ENCODE data around the gene PAX5. TPM values are rescaled to one million over a fixed set of nuclear protein-coding genes. Genes with fewer than 3 reads are reported as not detected.
A peak's percentile ranks its signal among the peaks of the same experiment; 100 is the strongest.

The PAX5 gene
- total RNA-seq, 1 experiment from 2014 or later, result 6.6 TPM

GRCh38 chr9:36966371-36967097, 67.5 kb downstream of the PAX5 start:
- H3K36me3 Mint-ChIP-seq, result no peaks in the 10 kb centered on the region
- ATAC-seq (no peak), DNase-seq (ENCODE audit: low spot score) (no peak)
- no peak overlapping the region for H3K4me3 Mint-ChIP-seq
- POLR2A ChIA-PET, result no interaction called here
- H3K4me1 Mint-ChIP-seq, result peaks cover 8% of the 10 kb centered on the region
- H3K27me3 Mint-ChIP-seq (ENCODE audit: low read depth), result no peaks in the 10 kb centered on the region
- no peak overlapping the region for H3K27ac Mint-ChIP-seq
- TF ChIP-seq JUN (CRISPR knock-in tag; IDR thresholded peaks at IDR 0.05), result no peak
- TF ChIP-seq ZNF423 (CRISPR knock-in tag; IDR thresholded peaks at IDR 0.05), result no peak
- CTCF ChIA-PET, result no interaction called here
- no peaks in the 10 kb centered on the region for H3K9me3 Mint-ChIP-seq

DNA sequence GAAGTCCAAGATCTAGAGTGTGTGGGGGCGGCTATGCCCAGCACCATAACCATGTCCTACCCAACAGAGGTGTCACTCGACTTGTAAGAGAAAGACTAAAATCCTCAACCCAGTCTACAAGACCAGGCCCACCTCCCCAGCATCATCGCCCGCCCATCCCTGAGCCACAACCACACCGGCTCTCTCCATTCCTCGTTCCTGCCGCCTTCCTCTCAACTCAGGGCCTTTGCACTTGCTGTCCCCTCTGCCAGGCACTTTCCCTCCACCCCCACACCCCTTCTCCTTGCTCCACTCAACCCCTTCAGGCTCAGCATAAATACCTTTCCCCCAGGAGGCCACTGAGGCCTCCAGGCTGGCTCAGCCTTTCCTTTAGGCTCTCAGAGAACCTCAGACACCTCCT, 69.3 kb downstream of the PAX5 start:
- TF ChIP-seq ZNF232 (CRISPR knock-in tag; IDR thresholded peaks at IDR 0.05) (no peak), IRF2 (CRISPR knock-in tag; IDR thresholded peaks at IDR 0.05; ENCODE audit: borderline replicate concordance, low read depth) (no peak), NR3C1 (CRISPR knock-in tag; conservative IDR thresholded peaks at IDR 0.05; ENCODE audit: low read depth) (no peak), CREM (CRISPR knock-in tag; IDR thresholded peaks at IDR 0.05) (no peak), HMGA2 (CRISPR knock-in tag; IDR thresholded peaks at IDR 0.05) (no peak), MYBL2 (CRISPR knock-in tag; IDR thresholded peaks at IDR 0.05) (no peak)
- ChIA-PET CTCF (no interaction called here), POLR2A (interaction anchor here (0.5 kb wide), 1 partner anchor 98 kb away, joined by 3 read pairs; no protein-coding TSS in a partner anchor)
- H3K27ac Mint-ChIP-seq, result no peak overlapping the region
- no peaks in the 10 kb centered on the region; the same call in 1 of the 2 replicates for H3K27me3 Mint-ChIP-seq (ENCODE audit: low read depth)
- no peaks in the 10 kb centered on the region for H3K36me3 Mint-ChIP-seq
- no peak overlapping the region for H3K4me3 Mint-ChIP-seq
- DNase-seq (ENCODE audit: low spot score) (no peak), ATAC-seq (no peak)
- H3K9me3 Mint-ChIP-seq, result no peaks in the 10 kb centered on the region
- H3K4me1 Mint-ChIP-seq, result peaks cover 9% of the 10 kb centered on the region

- ChIA-PET CTCF (interaction anchor here (0.5 to 1.8 kb wide), 2 partner anchors 11 to 28 kb away, joined by 3 to 4 read pairs; no protein-coding TSS in a partner anchor), POLR2A (no interaction called here)
- H3K27me3 Mint-ChIP-seq (ENCODE audit: low read depth), result no peaks in the 10 kb centered on the region; the same call in 1 of the 2 replicates
- no peaks in the 10 kb centered on the region for H3K36me3 Mint-ChIP-seq
- TF ChIP-seq IRF2 (CRISPR knock-in tag; IDR thresholded peaks at IDR 0.05; ENCODE audit: borderline replicate concordance, low read depth) (no peak), ZNF263 (CRISPR knock-in tag; IDR thresholded peaks at IDR 0.05; ENCODE audit: low read depth) (no peak), NFYB (CRISPR knock-in tag; conservative IDR thresholded peaks at IDR 0.05; ENCODE audit: low read depth) (no peak), ATF3 (CRISPR knock-in tag; conservative IDR thresholded peaks at IDR 0.05) (no peak), TEAD4 (CRISPR knock-in tag; IDR thresholded peaks at IDR 0.05) (no peak), SMAD3 (CRISPR knock-in tag; IDR thresholded peaks at IDR 0.05; ENCODE audit: borderline replicate concordance) (no peak), ZNF396 (CRISPR knock-in tag; IDR thresholded peaks at IDR 0.05; ENCODE audit: borderline replicate concordance) (no peak), ZNF219 (CRISPR knock-in tag; IDR thresholded peaks at IDR 0.05; ENCODE audit: borderline replicate concordance) (no peak), RORB (CRISPR knock-in tag; IDR thresholded peaks at IDR 0.05) (no peak), SOX15 (CRISPR knock-in tag; IDR thresholded peaks at IDR 0.05) (no peak), PRRX2 (CRISPR knock-in tag; IDR thresholded peaks at IDR 0.05) (no peak), GRHL2 (CRISPR knock-in tag; IDR thresholded peaks at IDR 0.05; ENCODE audit: insufficient replicate concordance, severe bottlenecking) (no peak), ZBTB21 (CRISPR knock-in tag; IDR thresholded peaks at IDR 0.05; ENCODE audit: borderline replicate concordance) (no peak), FOXP1 (CRISPR knock-in tag; IDR thresholded peaks at IDR 0.05; ENCODE audit: borderline replicate concordance) (no peak), ZNF416 (CRISPR knock-in tag; IDR thresholded peaks at IDR 0.05) (no peak)
- TF ChIP-seq, protein P1, sequence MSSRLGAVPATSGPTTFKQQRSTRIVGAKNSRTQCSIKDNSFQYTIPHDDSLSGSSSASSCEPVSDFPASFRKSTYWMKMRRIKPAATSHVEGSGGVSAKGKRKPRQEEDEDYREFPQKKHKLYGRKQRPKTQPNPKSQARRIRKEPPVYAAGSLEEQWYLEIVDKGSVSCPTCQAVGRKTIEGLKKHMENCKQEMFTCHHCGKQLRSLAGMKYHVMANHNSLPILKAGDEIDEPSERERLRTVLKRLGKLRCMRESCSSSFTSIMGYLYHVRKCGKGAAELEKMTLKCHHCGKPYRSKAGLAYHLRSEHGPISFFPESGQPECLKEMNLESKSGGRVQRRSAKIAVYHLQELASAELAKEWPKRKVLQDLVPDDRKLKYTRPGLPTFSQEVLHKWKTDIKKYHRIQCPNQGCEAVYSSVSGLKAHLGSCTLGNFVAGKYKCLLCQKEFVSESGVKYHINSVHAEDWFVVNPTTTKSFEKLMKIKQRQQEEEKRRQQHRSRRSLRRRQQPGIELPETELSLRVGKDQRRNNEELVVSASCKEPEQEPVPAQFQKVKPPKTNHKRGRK (CRISPR knock-in tag; IDR thresholded peaks at IDR 0.05; ENCODE audit: borderline replicate concordance), result no peak
- TF ChIP-seq, protein P2, sequence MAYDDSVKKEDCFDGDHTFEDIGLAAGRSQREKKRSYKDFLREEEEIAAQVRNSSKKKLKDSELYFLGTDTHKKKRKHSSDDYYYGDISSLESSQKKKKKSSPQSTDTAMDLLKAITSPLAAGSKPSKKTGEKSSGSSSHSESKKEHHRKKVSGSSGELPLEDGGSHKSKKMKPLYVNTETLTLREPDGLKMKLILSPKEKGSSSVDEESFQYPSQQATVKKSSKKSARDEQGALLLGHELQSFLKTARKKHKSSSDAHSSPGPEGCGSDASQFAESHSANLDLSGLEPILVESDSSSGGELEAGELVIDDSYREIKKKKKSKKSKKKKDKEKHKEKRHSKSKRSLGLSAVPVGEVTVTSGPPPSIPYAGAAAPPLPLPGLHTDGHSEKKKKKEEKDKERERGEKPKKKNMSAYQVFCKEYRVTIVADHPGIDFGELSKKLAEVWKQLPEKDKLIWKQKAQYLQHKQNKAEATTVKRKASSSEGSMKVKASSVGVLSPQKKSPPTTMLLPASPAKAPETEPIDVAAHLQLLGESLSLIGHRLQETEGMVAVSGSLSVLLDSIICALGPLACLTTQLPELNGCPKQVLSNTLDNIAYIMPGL (CRISPR knock-in tag; IDR thresholded peaks at IDR 0.05), result no peak
- H3K4me3 Mint-ChIP-seq, result no peak overlapping the region
- H3K27ac Mint-ChIP-seq, result peak overlapping the region; percentile 8
- peaks cover 9% of the 10 kb centered on the region for H3K4me1 Mint-ChIP-seq
- ATAC-seq (no peak), DNase-seq (ENCODE audit: low spot score) (no peak)
- H3K9me3 Mint-ChIP-seq, result no peaks in the 10 kb centered on the region
Measured at GRCh38 chr9:36963346-36963745, 70.7 kb downstream of the PAX5 start.

Measured in WTC11 (cell line).